Left ventricle myocardium inferior (tissue), 1 donor: ENCODE data around the gene SDHB. TPM values are rescaled to one million over a fixed set of nuclear protein-coding genes. Genes with fewer than 3 reads are reported as not detected.

Experiments
- DNase-seq: peaks from one replicate; pipeline ENCODE4 v3.0.0-alpha.2; 2020
- H3K27ac ChIP-seq: fragments of 200-600 bp; replicated peaks from 2 replicates; pipeline ENCODE4 v1.8.0; 2021
- H3K27me3 ChIP-seq: fragments of 200-600 bp; 2 replicates; pipeline ENCODE4 v1.8.0; 2021; ENCODE audit warnings: low read depth
- H3K36me3 ChIP-seq: fragments of 200-600 bp; 2 replicates; pipeline ENCODE4 v1.8.0; 2021
- H3K4me1 ChIP-seq: fragments of 200-600 bp; 2 replicates; pipeline ENCODE4 v1.8.0; 2021
- H3K4me3 ChIP-seq: fragments of 200-600 bp; 2 replicates; pipeline ENCODE4 v1.8.0; 2021; ENCODE audit warnings: mild to moderate bottlenecking, moderate library complexity
- H3K9me3 ChIP-seq: fragments of 200-600 bp; replicated peaks from 2 replicates; pipeline ENCODE4 v1.8.0; 2021
- CTCF ChIP-seq: fragments of 200-600 bp; IDR thresholded peaks from 2 replicates; pipeline ENCODE4 v1.8.0; 2021; ENCODE audit warnings: antibody characterized with exemption, mild to moderate bottlenecking, borderline replicate concordance
- intact Hi-C: fragments of 100-400 bp; cut with micrococcal nuclease; formaldehyde crosslinking; loops from one replicate; pipeline ENCODE4 v1.11.0; 2022
- total RNA-seq: library from RNA; stranded (reverse); fragmentation: NEBNext Ultra II Directional; extraction: Animal tissue kit (Norgen Biotek cat#: 25700); gene quantifications from one replicate; pipeline ENCODE4 v1.2.1, GENCODE V29; 2021
- donor health status: DM: no; HTN: yes; CAD: no; lungs with severe emphysema.

SDHB gene
- total RNA-seq, 1 donor from 2014 or later, result 393 TPM

GRCh38 chr1:17018849-17019248, 35.0 kb downstream of the SDHB start:
- intact Hi-C loops, result no loop called here
- no peak for TF ChIP-seq CTCF
- no peaks in the 10 kb centered on the region for H3K9me3 ChIP-seq
- peaks cover 65% of the 10 kb centered on the region for H3K36me3 ChIP-seq
- no peak overlapping the region for H3K27ac ChIP-seq
- no peak for DNase-seq
- H3K27me3 ChIP-seq, result no peaks in the 10 kb centered on the region
- H3K4me1 ChIP-seq, result no peaks in the 10 kb centered on the region
- no peak overlapping the region for H3K4me3 ChIP-seq

DNA sequence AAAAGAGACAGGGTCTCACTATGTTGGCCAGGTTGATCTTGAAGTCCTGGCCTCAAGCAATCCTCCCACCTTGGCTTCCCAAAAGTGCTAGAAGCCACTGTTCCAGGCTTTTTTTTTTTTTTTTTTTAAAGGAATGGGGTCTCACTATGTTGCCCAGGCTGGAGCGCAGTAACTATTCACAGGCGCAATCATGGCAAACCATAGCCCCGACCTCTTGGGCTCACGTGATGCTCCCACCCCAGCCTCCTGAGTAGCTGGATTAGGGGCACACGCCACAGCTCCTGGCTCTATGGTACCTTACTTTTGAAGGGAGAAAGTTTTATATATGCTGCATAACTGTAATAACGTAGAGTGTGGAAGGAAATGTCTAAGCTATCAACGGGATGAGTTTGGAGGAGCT, 36.4 kb downstream of the SDHB start:
- Histone ChIP-seq H3K4me1 (peaks cover under 1% of the 10 kb centered on the region), H3K27ac (no peak overlapping the region), H3K27me3 (no peaks in the 10 kb centered on the region), H3K4me3 (no peak overlapping the region), H3K36me3 (peaks cover 50% of the 10 kb centered on the region), H3K9me3 (no peaks in the 10 kb centered on the region)
- no peak for DNase-seq
- intact Hi-C loops, result no loop called here
- no peak for TF ChIP-seq CTCF

GRCh38 chr1:17016317-17016661, 37.5 kb downstream of the SDHB start:
- Histone ChIP-seq H3K27ac (no peak overlapping the region), H3K9me3 (no peaks in the 10 kb centered on the region), H3K4me3 (no peak overlapping the region), H3K4me1 (peaks cover 10% of the 10 kb centered on the region), H3K36me3 (peaks cover 39% of the 10 kb centered on the region), H3K27me3 (no peaks in the 10 kb centered on the region)
- no peak for TF ChIP-seq CTCF
- no peak for DNase-seq
- intact Hi-C loops, result no loop called here

- intact Hi-C loops, result no loop called here
- no peaks in the 10 kb centered on the region for H3K27me3 ChIP-seq
- DNase-seq, result no peak
Measured at GRCh38 chr1:17014671-17015567, 38.9 kb downstream of the SDHB start.

More at GRCh38 chr1:17014671-17015567, 38.9 kb downstream of the SDHB start:
- Histone ChIP-seq H3K4me1 (peaks cover 23% of the 10 kb centered on the region), H3K9me3 (no peaks in the 10 kb centered on the region), H3K27ac (no peak overlapping the region), H3K36me3 (peaks cover 25% of the 10 kb centered on the region), H3K4me3 (no peak overlapping the region)
- TF ChIP-seq CTCF, result no peak
